Measurements from ENCODE around the gene PLEKHG4B. TPM values are rescaled to one million over a fixed set of nuclear protein-coding genes. Genes with fewer than 3 reads are reported as not detected.
A peak's percentile ranks its signal among the peaks of the same experiment; 100 is the strongest.

Gene PLEKHG4B
- polyA plus RNA-seq, 3 donors = not detected

DNA sequence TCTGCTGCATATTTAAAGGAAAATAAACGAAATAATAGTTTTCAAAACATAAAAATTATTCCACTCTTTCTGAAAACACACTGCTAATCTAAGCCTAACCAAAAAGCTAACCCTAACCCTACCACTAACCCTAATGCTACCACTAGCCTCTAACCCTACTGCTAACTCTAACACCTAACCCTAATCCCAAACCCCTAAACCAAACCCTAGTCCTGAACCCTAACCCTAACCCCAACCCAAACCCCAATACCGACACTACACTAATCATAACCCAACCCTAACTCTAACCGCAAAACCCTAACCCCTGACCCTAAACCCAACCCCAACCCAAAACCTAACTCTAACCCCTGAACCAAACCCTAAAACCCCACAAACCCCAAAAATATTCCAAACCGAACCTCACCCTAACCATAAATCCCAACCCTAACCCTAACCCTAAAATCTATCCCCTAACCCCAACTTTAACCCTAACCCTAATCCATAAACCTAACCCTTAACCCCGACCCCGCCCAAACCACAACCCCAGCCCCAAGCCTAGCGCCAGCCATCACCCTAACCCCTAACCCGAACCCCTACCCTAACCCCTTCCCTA is 41.9 kb upstream of the PLEKHG4B start:
- no peak overlapping the region for H3K27ac ChIP-seq (ENCODE audit: low read depth in 1 of 2, low read length in 2 of 2)
- H3K27ac Mint-ChIP-seq = no peak overlapping the region
- TF ChIP-seq CTCF (IDR thresholded peaks at IDR 0.05) = no peak
- H3K4me1 Mint-ChIP-seq = no peaks in the 10 kb centered on the region
- H3K27me3 Mint-ChIP-seq (ENCODE audit: low read depth in 3 of 3) = peaks cover 29 to 47% (median 45%) of the 10 kb centered on the region in 3 donors
- DNase-seq = no peak
- H3K4me1 ChIP-seq (ENCODE audit: control insufficient read depth in 1 of 2, insufficient read depth in 2 of 2, low read length in 2 of 2) = no peaks in the 10 kb centered on the region
- H3K4me2 ChIP-seq (replicated peaks; ENCODE audit: extremely low read depth, low read length, poor library complexity, severe bottlenecking) = no peak overlapping the region
- H4K20me1 ChIP-seq (ENCODE audit: insufficient read depth, low read length) = no peaks in the 10 kb centered on the region
- H3K4me3 Mint-ChIP-seq = no peak overlapping the region
- intact Hi-C loops (cut with micrococcal nuclease) = no loop called here
- no peak overlapping the region for H3K9ac ChIP-seq (ENCODE audit: insufficient read depth, low read length, poor library complexity, severe bottlenecking)
- H3K9me3 ChIP-seq (replicated peaks in 1 of 2; ENCODE audit: control insufficient read depth in 1 of 2, insufficient read depth in 1 of 2, low read length in 2 of 2) = peaks cover 12 to 18% of the 10 kb centered on the region in 2 donors
- H3K36me3 ChIP-seq (replicated peaks in 1 of 2; ENCODE audit: control insufficient read depth in 1 of 2, insufficient read depth in 2 of 2, low read length in 2 of 2) = no peaks in the 10 kb centered on the region
- WGBS (ENCODE audit: insufficient coverage) = 91% methylated on average over 7 of the region's 8 CpGs
- no peak overlapping the region for H3K4me3 ChIP-seq (replicated peaks in 1 of 3; ENCODE audit: low read depth in 2 of 3, low read length in 3 of 3)
- H3K27me3 ChIP-seq (ENCODE audit: control insufficient read depth in 2 of 2, insufficient read depth in 2 of 2, low read length in 2 of 2) = peaks cover 12 to 40% of the 10 kb centered on the region in 2 donors
- no peaks in the 10 kb centered on the region for H3K79me2 ChIP-seq (ENCODE audit: insufficient read depth, low read length)
- H2AFZ ChIP-seq (ENCODE audit: insufficient read depth, low read depth, low read length, poor library complexity, severe bottlenecking) = no peak overlapping the region
- H3K9me3 Mint-ChIP-seq = peaks cover 6 to 25% (median 19%) of the 10 kb centered on the region in 7 donors
- peaks cover 0 to 2% of the 10 kb centered on the region in 2 donors for H3K36me3 Mint-ChIP-seq

DNA sequence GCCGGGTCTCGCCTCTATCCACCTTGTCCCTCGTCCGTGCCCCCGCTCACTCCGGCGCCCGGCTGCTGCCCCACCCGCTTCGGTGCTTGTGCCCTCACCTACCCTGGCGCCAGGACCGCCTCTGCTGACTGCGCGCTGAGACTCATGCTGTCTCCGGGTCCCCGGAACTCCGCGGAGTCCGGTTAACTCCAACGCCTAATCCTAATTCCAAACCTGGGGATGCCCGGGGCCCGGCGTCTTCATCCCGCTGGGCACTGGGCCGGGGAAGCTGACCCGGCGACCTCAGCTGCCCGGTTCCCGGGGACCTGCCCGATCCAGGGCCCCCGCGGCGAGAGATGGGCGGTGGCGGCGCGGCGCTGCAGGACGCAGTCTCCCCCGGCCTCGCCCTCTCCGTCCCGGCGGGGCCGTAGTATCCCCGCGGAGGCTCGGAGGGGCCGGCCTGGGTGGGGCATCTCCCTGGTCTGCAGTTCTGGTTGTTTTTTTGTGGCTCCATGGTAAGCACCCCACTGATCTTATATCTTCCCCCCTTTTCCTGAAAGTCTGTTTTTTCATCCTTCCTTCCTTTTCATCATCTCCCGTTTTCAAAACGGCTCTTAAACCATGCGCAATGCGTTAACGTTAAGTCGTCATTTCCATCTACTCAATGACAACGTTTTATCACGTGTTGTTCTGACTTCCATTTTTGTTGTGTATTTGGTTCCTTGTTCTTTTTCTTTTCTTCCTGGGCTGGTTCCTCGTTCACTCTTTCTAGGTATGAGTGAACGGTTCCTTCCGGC is 41.1 kb upstream of the PLEKHG4B start:
- no peaks in the 10 kb centered on the region for H3K79me2 ChIP-seq (ENCODE audit: insufficient read depth, low read length)
- no peaks in the 10 kb centered on the region for H3K36me3 ChIP-seq (replicated peaks in 1 of 2; ENCODE audit: control insufficient read depth in 1 of 2, insufficient read depth in 2 of 2, low read length in 2 of 2)
- no peak overlapping the region for H3K4me3 ChIP-seq (replicated peaks in 1 of 3; ENCODE audit: low read depth in 2 of 3, low read length in 3 of 3)
- no peak for TF ChIP-seq CTCF (IDR thresholded peaks at IDR 0.05)
- no peaks in the 10 kb centered on the region for H3K4me1 ChIP-seq (ENCODE audit: control insufficient read depth in 1 of 2, insufficient read depth in 2 of 2, low read length in 2 of 2)
- WGBS (ENCODE audit: insufficient coverage) = 83% methylated on average over 51 of the region's 60 CpGs
- peaks cover 12 to 49% of the 10 kb centered on the region in 2 donors for H3K27me3 ChIP-seq (ENCODE audit: control insufficient read depth in 2 of 2, insufficient read depth in 2 of 2, low read length in 2 of 2)
- no peaks in the 10 kb centered on the region for H3K4me1 Mint-ChIP-seq
- no peaks in the 10 kb centered on the region for H4K20me1 ChIP-seq (ENCODE audit: insufficient read depth, low read length)
- H3K9me3 ChIP-seq (replicated peaks in 1 of 2; ENCODE audit: control insufficient read depth in 1 of 2, insufficient read depth in 1 of 2, low read length in 2 of 2) = peaks cover 12 to 18% of the 10 kb centered on the region in 2 donors
- H3K27ac ChIP-seq (ENCODE audit: low read depth in 1 of 2, low read length in 2 of 2) = no peak overlapping the region
- peaks cover 34 to 54% (median 50%) of the 10 kb centered on the region in 3 donors for H3K27me3 Mint-ChIP-seq (ENCODE audit: low read depth in 3 of 3)
- H3K9ac ChIP-seq (ENCODE audit: insufficient read depth, low read length, poor library complexity, severe bottlenecking) = no peak overlapping the region
- no peak overlapping the region for H2AFZ ChIP-seq (ENCODE audit: insufficient read depth, low read depth, low read length, poor library complexity, severe bottlenecking)
- peaks cover 0 to 2% of the 10 kb centered on the region in 2 donors for H3K36me3 Mint-ChIP-seq
- peak overlapping the region in 1 of 2 donors; percentile 68 for H3K4me3 Mint-ChIP-seq
- no peak overlapping the region for H3K4me2 ChIP-seq (replicated peaks; ENCODE audit: extremely low read depth, low read length, poor library complexity, severe bottlenecking)
- no peak for DNase-seq
- no peak overlapping the region for H3K27ac Mint-ChIP-seq
- intact Hi-C loops (cut with micrococcal nuclease) = no loop called here
- peaks cover 6 to 26% (median 19%) of the 10 kb centered on the region in 7 donors for H3K9me3 Mint-ChIP-seq

Data from CD14-positive monocyte (primary cell).